ENCODE measurements around the gene GALNS. TPM values are rescaled to one million over a fixed set of nuclear protein-coding genes. Genes with fewer than 3 reads are reported as not detected.

GALNS gene
- total and polyA plus RNA-seq, 7 donors: 4.8 to 15.4 (median 10.4) TPM

GRCh38 chr16:88807626-88808453 is 48.9 kb downstream of the GALNS start:
- no peak for TF ChIP-seq CTCF (IDR thresholded peaks at IDR 0.05)
- H3K9me3 ChIP-seq: no peaks in the 10 kb centered on the region
- WGBS, 3 donors: 83 to 90% (median 85%) methylated on average over 26 of the region's 26 CpGs
- peaks cover 0 to 6% (median 0%) of the 10 kb centered on the region in 3 donors for H3K27me3 ChIP-seq (ENCODE audit: insufficient read depth in 3 of 3, low read length in 2 of 3)
- H3K4me1 ChIP-seq: peaks cover 13% of the 10 kb centered on the region
- no peak overlapping the region for H3K4me3 ChIP-seq
- ATAC-seq (no peak), DNase-seq (peak in 1 of 2 donors; percentile 60)
- H3K36me3 ChIP-seq (ENCODE audit: insufficient read depth in 1 of 2, low read depth in 1 of 2): peaks cover 6 to 25% of the 10 kb centered on the region in 2 donors
- H3K27ac ChIP-seq: no peak overlapping the region
- intact Hi-C loops (cut with DNase I): no loop called here

- TF ChIP-seq CTCF (IDR thresholded peaks at IDR 0.05): no peak
- no peak overlapping the region for H3K4me3 ChIP-seq
- peaks cover 13% of the 10 kb centered on the region for H3K4me1 ChIP-seq
- no peaks in the 10 kb centered on the region for H3K9me3 ChIP-seq
- no peak for ATAC-seq
- 24 to 47% (median 37%) methylated on average over 24 of the region's 24 CpGs for WGBS, 3 donors
- intact Hi-C loops (cut with DNase I): no loop called here
- H3K36me3 ChIP-seq (ENCODE audit: insufficient read depth in 1 of 2, low read depth in 1 of 2): peaks cover 6 to 25% of the 10 kb centered on the region in 2 donors
- H3K27ac ChIP-seq: no peak overlapping the region
- peaks cover 0 to 6% (median 0%) of the 10 kb centered on the region in 3 donors for H3K27me3 ChIP-seq (ENCODE audit: insufficient read depth in 3 of 3, low read length in 2 of 3)
- peak in 1 of 2 donors; percentile 53 for DNase-seq
Measured at GRCh38 chr16:88807142-88807625, 49.6 kb downstream of the GALNS start.

GRCh38 chr16:88806491-88807111 is 50.1 kb downstream of the GALNS start:
- intact Hi-C loops (cut with DNase I): no loop called here
- H3K27me3 ChIP-seq (ENCODE audit: insufficient read depth in 3 of 3, low read length in 2 of 3): peaks cover 0 to 6% (median 0%) of the 10 kb centered on the region in 3 donors
- ATAC-seq (no peak), DNase-seq (peak in 1 of 2 donors; percentile 55)
- H3K4me3 ChIP-seq: no peak overlapping the region
- H3K36me3 ChIP-seq (ENCODE audit: insufficient read depth in 1 of 2, low read depth in 1 of 2): peaks cover 6 to 25% of the 10 kb centered on the region in 2 donors
- peaks cover 13% of the 10 kb centered on the region for H3K4me1 ChIP-seq
- no peaks in the 10 kb centered on the region for H3K9me3 ChIP-seq
- no peak overlapping the region for H3K27ac ChIP-seq
- no peak for TF ChIP-seq CTCF (IDR thresholded peaks at IDR 0.05)
- 45 to 63% (median 51%) methylated on average over 24 to 27 of the region's 27 CpGs for WGBS, 3 donors

DNA sequence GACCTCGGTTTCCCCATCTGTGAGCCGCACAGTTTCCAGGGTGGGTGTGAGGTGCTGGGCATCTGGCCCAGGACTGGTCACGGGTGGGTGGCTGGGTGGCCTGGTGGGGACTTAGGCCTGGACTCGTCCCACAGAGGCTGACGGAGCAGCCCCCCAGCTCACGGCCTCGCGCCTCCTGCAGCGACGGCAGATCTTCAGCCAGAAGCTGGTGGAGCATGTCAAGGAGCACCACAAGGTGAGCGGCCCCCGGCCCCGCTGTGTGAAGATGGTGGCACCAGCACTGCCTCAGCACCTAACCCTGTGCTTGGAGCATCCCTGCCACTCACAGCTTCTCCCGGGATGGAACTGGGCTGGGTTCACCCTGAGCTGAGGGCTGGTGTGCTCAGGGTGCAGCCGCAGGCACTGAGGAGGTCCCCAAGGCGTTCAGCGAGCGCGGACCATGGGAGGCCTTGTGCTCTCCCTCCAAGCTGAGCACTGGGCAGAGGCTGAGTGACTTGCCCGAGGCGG is 50.8 kb downstream of the GALNS start:
- no peaks in the 10 kb centered on the region for H3K9me3 ChIP-seq
- TF ChIP-seq CTCF (IDR thresholded peaks at IDR 0.05): no peak
- intact Hi-C loops (cut with DNase I): no loop called here
- H3K36me3 ChIP-seq (ENCODE audit: insufficient read depth in 1 of 2, low read depth in 1 of 2): peaks cover 6 to 25% of the 10 kb centered on the region in 2 donors
- peaks cover 11% of the 10 kb centered on the region for H3K4me1 ChIP-seq
- H3K27ac ChIP-seq: no peak overlapping the region
- DNase-seq (peak in 1 of 2 donors; percentile 50), ATAC-seq (no peak)
- 87 to 89% (median 89%) methylated on average over 17 to 21 of the region's 21 CpGs for WGBS, 3 donors
- H3K4me3 ChIP-seq: no peak overlapping the region
- H3K27me3 ChIP-seq (ENCODE audit: insufficient read depth in 3 of 3, low read length in 2 of 3): peaks cover 0 to 6% (median 0%) of the 10 kb centered on the region in 3 donors
